Skin of body (tissue), 2 donors: ENCODE results near the gene RSU1. TPM values are rescaled to one million over a fixed set of nuclear protein-coding genes. Genes with fewer than 3 reads are reported as not detected.

Experiments used
- DNase-seq: peaks from one replicate; lab custom pipeline; 2025; lab: John Stamatoyannopoulos, UW
- total RNA-seq: library from RNA; depleted of rRNA; stranded (reverse); fragments of >200 nt; gene quantifications from one replicate; pipeline ENCODE4 v1.2.3, GENCODE V29; 2014

Gene RSU1
- total RNA-seq, 1 donor from 2014 or later: 27.3 TPM

DNA sequence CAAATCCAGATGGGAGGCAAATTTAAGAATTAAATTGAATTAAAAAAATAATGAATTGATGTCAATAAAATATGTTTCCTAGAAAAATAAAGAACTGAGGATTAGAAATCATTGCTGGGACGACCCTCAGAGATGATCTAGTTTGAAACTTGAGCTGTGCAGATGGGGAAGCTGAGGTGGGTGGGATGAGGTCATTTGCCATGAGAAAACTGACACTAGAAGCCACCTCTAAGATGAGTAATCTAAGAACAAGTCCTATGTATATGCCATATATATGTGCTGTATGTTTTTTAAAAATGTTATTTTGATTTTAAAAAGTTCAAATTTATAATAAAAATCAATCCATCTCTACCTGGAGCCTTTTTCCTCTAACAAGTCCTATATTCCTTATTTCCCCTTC lies 135.7 kb downstream of the RSU1 start:
- no peak for DNase-seq

DNA sequence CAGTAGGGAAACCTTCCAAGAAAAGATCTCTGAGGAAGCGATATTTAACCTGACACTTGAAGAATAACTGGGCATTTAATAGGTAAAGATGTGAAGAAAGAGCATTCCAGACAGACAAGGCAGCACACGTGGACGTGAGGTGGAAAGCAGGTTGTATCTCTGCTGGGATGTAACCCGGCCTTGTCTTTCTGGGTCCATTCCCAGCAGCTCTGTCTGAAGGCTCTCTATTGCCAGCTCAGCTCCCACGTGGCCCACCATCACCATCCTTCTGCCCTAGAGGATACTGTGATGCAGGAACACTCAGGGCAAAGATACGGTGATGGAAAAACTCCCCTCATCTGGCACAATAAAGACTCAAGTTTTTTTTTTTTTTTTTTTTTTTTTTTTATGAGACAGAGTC lies 137.7 kb downstream of the RSU1 start:
- DNase-seq: no peak

DNA sequence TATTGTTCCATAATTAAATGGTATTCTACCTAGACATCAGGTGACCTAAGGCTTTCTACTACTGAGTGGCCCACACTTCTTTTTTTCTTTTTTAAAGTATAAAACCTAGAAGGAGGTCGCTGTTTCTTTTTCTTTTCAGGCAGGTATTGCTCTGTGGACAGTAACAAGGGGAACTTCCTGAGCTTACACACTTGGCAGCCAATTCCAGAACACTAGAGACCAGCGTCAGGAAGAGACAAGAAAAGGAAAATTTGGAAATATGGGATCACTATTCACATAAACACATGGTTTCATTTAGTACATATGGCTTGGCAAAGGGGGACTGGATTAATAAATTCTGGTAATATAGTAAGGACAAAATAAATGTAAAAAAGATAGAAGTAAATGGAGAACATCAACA lies 141.9 kb downstream of the RSU1 start:
- no peak for DNase-seq

DNA sequence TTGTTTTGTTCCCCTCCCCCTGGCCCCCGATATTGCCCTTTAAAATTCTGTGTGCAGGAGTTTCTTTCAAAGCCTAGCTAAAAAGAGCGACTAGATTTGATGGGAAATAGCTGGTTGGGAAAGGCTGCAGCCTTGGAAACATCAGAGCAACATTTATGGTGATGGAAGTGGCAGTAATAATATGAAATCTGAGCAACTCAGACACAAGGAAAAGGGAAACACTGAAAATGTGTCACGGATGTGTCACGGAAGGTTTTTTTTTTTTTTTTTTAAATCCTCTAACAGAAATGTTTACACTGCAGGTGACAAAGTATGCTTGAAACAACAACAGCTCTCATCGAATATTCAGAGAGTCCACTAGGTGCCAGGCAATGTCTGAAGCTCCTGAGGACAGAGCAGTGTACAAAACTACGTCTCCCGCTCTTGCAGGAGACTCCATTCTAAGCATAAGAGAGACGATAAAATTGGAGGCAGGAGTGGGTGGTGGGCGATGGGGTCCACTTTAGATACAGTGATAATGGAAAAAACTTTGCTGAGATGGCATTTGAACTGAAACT lies 143.0 kb downstream of the RSU1 start:
- no peak for DNase-seq

DNA sequence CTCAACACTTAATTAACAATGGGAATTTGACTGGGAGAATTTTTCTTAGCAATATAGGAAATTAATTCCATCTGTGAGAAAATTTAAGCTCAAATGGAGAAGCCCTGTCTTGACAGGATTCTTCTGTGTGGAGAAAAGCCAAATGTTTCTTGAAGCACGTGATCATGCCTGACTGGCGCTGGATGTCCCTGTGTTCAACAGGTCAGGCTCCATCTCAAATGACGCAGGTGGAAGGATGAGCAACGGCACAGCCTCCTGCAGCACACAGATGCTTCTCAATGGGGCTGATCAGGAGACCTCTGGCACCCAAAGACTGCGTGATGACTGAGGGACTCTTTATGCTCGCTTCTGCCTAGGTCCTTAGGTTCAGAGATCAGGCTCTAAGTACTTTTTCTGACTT lies 143.8 kb downstream of the RSU1 start:
- no peak for DNase-seq

DNA sequence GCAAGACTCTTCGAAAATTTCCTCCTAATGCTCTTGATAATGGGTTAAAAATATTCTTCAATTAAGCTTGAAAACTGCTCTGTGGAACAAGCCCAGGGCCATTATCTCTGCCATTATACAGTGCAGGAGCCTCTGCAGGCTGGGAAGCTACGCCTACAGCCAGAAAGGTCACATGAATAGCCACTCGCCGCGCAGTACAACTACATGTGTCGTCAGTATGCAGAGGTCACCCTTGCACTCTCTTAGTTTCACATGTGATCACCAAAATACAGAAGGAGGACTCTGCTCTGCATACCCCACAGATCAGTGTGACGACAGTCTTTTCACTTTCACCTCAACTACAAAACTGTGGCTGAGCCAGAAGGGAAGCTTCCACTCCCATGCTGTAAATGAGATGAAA lies 153.8 kb downstream of the RSU1 start:
- no peak for DNase-seq

DNA sequence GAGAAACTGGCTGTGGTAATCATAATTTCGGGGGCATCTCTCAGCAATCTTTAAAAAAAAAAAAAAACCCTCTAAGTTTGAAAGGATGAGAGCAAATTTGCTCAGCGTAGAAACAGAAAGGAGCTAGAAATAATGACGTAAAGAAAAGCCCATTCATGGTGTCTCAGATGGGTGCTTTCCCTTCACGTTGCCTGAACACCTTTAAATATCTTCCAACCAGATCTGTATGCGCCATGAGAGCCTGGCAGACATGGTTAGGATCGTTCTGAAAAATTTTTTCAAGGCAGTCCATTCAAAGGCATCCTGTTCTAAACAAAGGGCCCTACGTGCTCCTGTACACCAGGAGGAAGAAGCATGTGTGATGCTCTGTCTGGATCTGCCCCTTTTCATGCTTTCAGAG lies 154.3 kb downstream of the RSU1 start:
- no peak for DNase-seq

DNA sequence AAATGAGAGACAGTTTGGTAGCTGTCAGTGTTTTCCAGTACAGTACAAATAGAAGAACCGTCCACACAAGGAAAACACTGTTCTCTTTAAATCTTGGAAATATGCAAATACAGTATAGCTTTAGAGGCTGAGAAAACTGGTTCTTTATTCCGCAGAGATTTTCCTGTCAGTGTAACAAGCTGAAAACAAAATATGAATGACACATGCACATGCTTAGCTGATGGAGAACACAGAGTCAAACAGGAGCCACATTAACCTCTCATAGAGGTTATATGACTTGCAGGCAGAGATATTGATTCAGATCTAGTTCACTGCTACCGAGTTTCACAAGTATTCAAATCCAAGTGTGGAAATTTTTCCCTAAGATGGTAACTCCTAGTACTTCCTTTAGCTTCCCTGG lies 160.3 kb downstream of the RSU1 start:
- no peak for DNase-seq

DNA sequence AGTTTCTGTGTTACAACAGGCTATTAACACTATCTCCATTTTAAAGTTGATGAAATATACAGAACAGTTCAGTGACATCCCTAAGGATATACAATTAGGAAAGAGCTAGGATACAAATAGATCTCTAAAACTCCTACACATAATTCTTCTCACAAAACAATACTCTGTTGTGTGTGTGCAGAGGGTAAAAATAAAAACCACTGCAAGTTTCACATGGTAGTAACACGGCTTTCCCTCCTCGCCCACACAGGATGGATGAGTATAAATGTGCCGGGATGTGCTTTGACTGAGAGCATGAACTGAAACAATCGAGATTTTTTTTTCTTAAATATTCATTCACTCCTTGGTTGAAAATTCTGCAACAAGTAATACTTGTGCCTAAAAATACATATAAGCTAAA lies 164.0 kb downstream of the RSU1 start:
- no peak for DNase-seq

DNA sequence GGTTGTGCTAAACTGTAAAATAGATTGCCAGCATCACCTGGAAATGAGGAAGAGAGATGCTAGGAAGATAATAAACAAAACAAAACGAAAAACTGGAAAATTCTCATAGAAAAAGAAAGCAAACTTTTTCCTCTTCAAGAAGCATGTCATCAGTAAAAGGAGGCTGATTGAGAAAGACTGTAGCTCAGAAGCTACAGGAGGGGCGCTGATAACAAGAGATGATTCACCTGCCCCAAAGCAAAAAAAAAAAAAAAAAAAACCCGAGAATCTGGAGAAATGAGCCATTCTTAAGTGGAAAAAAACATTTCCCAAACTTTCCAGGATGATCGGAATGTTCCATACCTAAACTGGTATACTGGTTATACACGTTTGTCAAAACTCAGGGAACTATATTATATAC lies 165.1 kb downstream of the RSU1 start:
- no peak for DNase-seq

DNA sequence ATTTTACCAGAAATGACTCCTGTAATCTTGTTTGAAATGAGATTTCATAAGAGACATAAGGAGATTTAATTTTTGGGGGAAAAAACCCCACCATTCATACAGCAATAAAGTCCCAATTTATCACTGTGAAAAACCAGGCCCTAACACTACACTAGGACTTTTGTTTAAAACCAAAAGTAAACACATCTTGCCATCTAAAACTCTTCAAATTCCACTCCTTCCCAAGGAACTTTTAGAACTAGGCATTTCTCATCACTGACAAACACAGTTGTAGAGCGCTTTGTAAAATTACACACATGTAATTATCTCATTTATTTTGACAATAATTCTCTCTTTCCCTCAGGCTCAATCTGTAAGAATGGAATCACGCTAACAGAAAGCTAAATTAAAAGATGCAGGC lies 167.5 kb downstream of the RSU1 start:
- DNase-seq: no peak

DNA sequence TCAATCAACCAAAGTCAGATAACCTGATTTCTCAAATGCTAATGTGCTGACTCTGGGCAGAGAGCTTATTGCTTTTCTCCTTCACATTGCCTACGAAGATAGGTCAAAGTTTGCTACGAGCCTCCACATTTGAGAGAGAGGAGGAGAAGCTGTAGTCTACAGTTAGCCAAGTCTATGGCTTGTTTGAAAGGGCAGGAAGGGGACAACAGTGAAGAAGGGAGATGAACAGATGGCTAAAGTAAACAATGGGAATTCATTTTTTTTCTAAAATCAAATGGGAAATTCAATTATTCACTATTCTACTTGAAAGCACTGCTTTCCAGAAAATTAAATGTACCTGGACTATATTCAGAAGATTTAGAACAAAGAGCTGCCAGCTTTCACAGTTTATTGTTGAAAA lies 168.9 kb downstream of the RSU1 start:
- DNase-seq: no peak

DNA sequence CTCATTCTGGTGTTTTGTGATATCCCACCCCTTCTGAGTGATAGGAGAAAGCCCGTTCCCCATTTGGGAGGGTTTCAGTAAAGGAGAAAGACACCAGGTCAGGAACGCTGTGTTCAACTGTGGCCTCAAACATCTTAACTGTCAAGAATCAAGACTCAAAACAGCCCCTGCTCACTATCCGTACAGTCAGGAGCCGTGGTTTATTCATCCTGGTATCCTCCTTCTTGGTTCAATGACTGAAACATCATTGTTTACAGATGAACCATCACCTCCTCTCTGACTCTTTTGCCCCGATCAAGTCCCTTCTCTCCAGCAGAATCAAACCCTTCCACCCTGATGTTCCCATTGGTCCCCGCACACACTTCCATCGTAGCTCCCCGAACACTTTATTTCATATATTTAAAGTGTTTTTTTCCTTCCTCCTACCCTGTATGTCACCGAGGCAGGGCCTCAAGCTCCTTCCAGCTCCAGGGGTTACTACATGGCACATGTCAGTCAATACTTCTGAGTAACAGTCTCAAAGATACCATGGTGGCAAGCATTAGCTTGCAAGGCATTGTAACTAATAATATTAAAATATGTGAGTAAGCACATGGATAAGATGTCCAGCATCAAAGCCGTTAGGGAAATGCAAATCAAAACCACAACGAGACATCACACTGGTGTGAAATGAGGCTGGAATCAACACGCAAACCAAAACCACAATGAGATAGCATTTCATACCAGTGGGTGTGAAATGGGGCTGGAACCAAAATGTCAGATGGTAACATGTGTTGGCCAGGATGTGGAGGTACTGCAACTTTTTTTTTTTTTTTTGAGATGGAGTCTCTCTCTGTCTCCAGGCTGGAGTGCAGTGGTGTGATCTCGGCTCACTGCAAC lies 170.8 kb downstream of the RSU1 start:
- no peak for DNase-seq

DNA sequence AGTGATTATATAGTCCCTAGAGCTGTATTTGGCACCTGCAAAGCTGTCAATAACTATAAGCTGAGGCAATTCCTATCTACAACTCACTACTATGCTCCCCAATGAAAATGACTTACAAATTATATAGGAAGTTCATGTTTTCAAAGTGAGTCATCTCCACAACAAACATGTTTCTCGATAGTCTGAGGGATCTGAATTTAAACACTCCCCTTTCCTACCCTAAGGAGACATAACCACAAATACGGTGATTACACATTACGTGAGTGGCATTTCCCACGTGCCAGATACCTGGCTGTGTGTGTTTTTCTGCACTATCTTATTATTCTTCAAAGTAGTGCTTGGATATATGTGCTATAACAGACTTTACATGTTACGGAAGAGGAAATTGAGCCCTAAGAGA lies 173.1 kb downstream of the RSU1 start:
- DNase-seq: no peak

DNA sequence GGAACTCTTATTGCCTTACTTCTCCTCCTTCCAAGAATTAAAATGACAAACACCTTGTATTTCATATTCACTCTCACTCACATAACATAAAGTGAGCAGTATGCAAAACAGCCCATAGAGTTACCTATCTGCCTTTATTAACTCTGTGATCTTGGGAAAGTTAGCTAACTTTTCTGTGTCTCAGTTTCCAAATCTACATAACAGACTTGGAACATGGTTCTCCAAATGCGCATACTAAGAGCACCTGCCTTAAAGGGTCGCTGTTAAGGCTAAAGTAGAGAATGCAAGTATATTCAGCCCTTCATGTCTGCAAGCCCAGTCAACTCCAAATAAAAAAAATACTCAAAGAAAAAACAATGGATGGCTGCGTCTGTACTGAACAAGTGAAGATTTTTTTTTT lies 173.7 kb downstream of the RSU1 start:
- DNase-seq: no peak

DNA sequence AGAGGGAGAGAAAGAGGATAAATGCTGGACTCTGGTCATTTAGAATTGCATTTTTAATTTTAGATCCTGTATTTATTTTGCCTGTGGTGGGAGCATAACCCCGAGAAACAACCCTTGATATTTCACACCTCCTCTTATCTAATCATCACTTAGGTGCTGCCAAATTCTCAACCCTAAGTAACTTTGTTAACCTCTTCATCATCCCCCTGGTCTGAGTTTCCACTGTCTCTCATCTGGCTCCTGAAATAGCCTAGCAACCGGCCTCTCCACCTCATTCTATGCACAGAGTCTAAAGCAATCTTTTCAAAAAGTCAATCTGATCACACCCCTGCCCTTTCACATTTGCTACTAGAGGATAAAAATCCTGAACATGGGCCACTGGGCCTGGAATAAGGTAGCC lies 177.1 kb downstream of the RSU1 start:
- no peak for DNase-seq

DNA sequence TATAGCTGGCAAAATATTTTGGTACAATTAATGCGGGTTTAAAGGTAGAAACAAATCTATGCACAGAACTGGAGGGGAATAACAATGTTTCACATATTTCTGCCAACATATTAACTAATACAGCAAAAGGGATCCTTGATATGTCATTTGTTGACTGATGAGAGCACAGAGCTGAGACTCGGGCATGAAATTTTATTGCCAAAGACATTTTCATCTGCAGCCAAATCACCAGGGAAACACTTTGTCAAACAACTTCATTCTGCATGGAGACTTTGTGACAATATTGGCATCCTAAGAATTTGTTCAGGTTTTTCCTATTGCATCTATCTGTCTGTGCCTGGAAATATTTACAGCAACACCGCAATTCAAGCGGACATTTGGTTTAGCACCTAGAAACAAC lies 177.8 kb downstream of the RSU1 start:
- no peak for DNase-seq

DNA sequence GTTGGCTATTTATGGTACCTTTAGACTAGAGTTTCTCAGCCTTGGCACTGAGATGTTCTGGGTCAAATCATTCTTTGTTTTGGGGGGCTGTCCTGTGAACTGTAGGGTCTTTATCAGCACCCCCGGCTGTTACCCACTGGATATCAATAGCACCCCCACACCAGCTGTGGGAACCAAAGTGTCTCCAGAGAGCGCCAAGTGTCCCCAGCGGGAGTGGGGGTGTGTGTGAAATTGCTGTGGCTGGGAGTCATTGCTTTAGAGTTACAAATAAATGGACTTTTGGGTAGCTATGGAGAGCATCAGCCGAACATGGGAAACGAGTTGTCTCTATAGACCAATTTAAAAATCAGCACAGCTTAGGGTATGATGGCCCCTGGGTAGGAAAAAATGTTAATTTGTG lies 184.2 kb downstream of the RSU1 start:
- DNase-seq: no peak

DNA sequence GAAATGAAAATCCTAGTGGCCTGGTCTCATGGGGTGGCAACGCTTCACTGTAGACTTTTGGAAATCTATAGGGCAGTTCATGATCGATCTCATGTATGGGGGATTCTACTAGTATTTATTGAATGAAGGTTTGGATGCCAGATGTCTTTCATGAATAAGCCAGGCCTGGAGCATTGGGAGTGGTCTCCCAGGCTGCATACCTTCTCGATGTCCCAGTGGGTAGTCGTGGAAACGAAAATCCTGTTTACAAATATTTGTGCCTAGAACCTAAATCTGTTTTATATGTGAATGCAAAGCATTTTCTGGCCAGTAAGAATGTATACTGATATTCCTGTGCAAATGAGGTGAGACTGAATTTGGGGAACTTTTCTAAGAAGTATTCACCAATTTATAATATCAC lies 190.5 kb downstream of the RSU1 start:
- DNase-seq: no peak

DNA sequence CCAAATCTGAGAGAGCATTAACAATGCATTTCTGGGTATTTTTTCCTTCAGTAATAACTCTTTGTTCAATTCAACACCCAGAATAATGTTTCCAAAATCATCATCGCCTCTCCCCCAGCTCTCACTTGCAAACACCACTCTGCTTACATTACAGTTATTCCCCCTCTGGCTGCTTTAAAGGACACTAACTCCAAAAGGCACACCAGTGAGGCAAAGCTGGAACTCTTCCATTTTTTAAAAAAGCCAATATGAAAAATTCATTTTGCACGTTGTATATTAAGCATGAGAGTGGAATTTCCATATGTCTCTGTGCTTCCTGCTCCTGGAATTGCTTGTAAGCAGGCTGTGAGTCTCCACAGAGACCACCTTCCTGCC lies 204.3 kb downstream of the RSU1 start:
- no peak for DNase-seq

DNA sequence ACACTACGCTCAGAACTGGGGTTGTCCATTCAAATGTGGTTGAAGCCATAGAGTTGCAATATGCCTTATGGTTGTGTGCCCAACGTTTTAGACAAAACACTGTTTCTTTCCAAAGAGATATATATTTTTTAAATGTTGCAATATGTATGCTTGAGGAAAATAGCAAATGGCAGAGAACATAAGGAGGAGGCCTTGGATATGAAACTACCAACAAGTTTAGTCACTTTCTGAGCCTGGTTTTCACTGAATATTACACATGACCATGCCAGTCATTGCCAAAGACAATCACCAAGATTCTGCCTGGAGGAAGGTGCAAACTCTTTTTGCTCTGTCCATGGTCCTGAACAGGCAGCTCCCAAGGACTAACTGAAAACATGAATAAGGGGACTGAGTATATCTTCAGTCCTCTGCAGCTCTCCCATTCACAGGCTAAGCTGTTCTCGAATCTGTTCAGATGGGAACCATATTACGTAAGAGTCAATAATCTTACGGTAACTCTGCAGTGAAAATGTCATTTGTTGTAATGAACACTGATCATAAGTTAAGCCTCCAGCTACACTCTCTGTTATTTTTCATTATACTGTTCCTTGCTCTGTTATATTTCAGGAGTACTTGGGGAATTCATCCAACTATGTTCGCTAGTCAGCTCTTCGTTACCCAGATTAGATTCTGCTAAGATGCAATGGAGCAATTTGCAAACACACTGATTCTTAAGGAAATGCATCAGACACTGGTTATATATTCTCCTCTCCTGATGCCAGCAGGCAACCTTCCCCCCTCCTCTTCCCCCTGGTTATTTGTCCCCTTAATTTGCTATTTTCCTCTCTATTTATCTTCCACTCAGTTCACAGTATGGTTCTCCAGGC lies 204.9 kb downstream of the RSU1 start:
- DNase-seq: no peak

DNA sequence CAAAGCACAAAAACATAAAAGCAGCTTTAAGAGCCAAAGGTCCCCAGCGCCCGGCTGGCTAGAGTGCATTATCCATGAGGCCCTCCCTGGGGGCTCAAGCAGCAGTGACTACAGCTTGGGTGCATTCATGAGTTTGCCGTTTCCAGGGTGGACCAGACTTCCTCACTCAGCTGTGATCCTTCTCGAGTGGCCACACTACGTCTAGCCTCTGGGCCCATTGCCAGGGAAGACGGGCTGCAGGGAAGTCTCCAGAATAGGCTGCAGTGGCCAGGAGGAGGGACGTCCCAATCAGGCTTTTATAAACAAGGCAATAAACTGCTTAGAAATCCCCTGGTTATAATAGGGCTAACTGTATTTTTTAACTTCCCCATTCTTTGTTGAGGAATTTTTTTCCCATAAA lies 206.2 kb downstream of the RSU1 start:
- DNase-seq: no peak

DNA sequence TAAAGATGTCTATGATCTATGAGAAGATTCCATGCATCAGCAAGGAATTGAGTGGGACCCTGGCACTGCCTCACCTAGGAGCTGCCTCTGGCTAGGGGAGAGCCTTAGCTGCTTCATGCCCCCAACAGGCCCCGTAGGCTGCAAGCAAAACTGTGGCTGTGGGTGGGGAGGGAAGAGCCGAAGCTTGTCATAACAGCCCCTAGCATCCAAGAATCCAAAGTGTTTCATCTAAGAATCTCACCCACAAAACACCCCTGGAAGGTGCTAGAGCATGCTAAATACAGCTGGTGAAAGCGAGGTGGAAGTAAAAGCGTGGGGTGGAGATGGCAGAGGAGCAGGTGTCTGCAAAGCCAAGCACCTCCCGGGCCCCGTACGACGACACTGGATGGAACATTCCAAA lies 208.0 kb downstream of the RSU1 start:
- DNase-seq: no peak
